CD4-positive, CD25-positive, alpha-beta regulatory T cell (primary cell): Measurements from ENCODE around the gene ROBO2. TPM values are rescaled to one million over a fixed set of nuclear protein-coding genes. Genes with fewer than 3 reads are reported as not detected.
A peak's percentile ranks its signal among the peaks of the same experiment; 100 is the strongest.

ENCODE experiments used
- ATAC-seq, 2 donors: fragments of 150-1000 bp; cut with Tn5 transposase; one replicate each; pipeline ENCODE4 v1.10.0; 2021; ENCODE audit warnings: low read depth in 2 of 2, moderate number of reproducible peaks in 2 of 2, moderate library complexity in 1 of 2
- DNase-seq, 3 donors: peaks; one replicate each; pipeline versions ENCODE4 v3.0.0 to v3.0.0-alpha.2; 2012 to 2022; ENCODE audit warnings: mixed read lengths in 1 of 3
- H3K27ac ChIP-seq: one replicate; pipeline ENCODE4 v1.7.0; 2013; ENCODE audit warnings: mild to moderate bottlenecking, low read length; ENCODE audit not compliant: insufficient read depth, poor library complexity, severe bottlenecking
- H3K27me3 ChIP-seq: one replicate; pipeline ENCODE4 v1.7.0; 2013; ENCODE audit warnings: low read length; ENCODE audit not compliant: control insufficient read depth, insufficient read depth
- H3K36me3 ChIP-seq: one replicate; pipeline ENCODE4 v1.7.0; 2013; ENCODE audit warnings: mild to moderate bottlenecking, low read length, moderate library complexity; ENCODE audit not compliant: control insufficient read depth, insufficient read depth
- H3K4me1 ChIP-seq: 2 replicates; pipeline ENCODE4 v1.7.0; 2013; ENCODE audit warnings: mild to moderate bottlenecking, low read length; ENCODE audit not compliant: insufficient read depth, control insufficient read depth, poor library complexity, severe bottlenecking
- H3K4me3 ChIP-seq: one replicate; pipeline ENCODE4 v1.7.0; 2013; ENCODE audit warnings: low read depth, mild to moderate bottlenecking, low read length, moderate library complexity
- H3K9me3 ChIP-seq, 2 experiments: 1 replicate in 1 of 2; 2 replicates in 1 of 2; pipeline ENCODE4 v1.7.0; 2013; ENCODE audit warnings: low read length in 2 of 2, mild to moderate bottlenecking in 1 of 2, moderate library complexity in 1 of 2; ENCODE audit not compliant: control insufficient read depth in 2 of 2
- H3K27ac Mint-ChIP-seq, 3 donors: one replicate each; pipeline ENCODE4 v1.8.0; 2020 to 2022; ENCODE audit warnings: mild to moderate bottlenecking in 3 of 3, mixed read lengths in 3 of 3, moderate library complexity in 2 of 3
- H3K27me3 Mint-ChIP-seq: one replicate; pipeline ENCODE4 v1.8.0; 2022; ENCODE audit warnings: mild to moderate bottlenecking, mixed read lengths
- H3K36me3 Mint-ChIP-seq: one replicate; pipeline ENCODE4 v1.8.0; 2020; ENCODE audit warnings: mixed read lengths
- H3K4me1 Mint-ChIP-seq, 4 donors: one replicate each; pipeline ENCODE4 v1.8.0; 2020 to 2022; ENCODE audit warnings: mixed read lengths in 4 of 4, mild to moderate bottlenecking in 1 of 4
- H3K4me3 Mint-ChIP-seq, 4 donors: one replicate each; pipeline ENCODE4 v1.8.0; 2020 to 2022; ENCODE audit warnings: mild to moderate bottlenecking in 4 of 4, mixed read lengths in 4 of 4, moderate library complexity in 3 of 4
- H3K9me3 Mint-ChIP-seq, 7 donors: one replicate each; pipeline ENCODE4 v1.8.0; 2020 to 2022; ENCODE audit warnings: mixed read lengths in 7 of 7, mild to moderate bottlenecking in 3 of 7, moderate library complexity in 2 of 7
- polyA plus RNA-seq, 4 donors: library from polyadenylated mRNA; unstranded; fragments of 300-500 nt; fragmentation: Illumina TruSeq; gene quantifications; one replicate each; pipeline ENCODE4 v1.2.3, GENCODE V29; 2021
- total RNA-seq: library from RNA; stranded (reverse); gene quantifications from one replicate; pipeline ENCODE4 v1.2.3, GENCODE V29; 2022

ROBO2 gene
- total and polyA plus RNA-seq, 5 donors from 2014 or later: not detected

DNA sequence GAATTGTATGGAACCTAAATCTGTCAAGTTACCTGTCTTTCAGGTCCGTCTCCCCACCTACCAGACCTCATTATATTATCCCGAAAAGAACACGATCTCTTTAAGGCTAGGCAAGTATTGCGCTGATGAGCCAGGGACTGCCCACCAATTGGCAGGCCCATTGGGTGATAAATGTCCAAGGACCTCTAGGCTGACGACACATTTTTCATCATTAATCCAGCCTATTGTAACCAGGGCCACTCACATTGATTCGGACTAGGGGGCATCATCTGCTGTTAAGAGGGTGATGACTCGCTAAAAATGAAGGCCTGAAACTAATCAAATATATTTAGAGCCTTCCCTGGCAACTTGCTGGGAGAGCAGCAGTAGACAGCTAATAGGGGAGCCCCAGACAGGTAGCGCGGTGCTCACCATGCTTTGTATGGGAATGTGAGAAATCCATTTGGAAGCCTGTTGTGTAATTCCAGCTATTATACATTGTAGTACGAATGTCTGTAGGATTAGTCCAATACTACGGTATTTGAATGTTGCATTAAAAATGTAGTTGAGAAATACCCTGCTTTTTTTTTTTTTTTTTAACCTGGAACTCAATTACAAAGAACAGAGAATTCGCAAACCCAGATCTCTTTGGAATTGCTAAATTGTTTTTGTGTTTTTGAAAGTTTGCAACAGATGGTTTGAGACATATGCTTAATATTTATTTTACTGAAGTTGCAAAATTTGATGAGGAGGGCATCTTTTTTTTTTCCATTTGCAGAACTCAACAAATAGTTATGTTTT is 156.1 kb downstream of the ROBO2 start:
- Mint-ChIP-seq H3K36me3 (no peaks in the 10 kb centered on the region), H3K4me3 (no peak overlapping the region), H3K4me1 (no peaks in the 10 kb centered on the region), H3K27ac (peak overlapping the region in 1 of 3 donors; percentile 40), H3K27me3 (no peaks in the 10 kb centered on the region), H3K9me3 (peaks cover 3 to 10% (median 5%) of the 10 kb centered on the region in 7 donors)
- peaks cover 0 to 2% of the 10 kb centered on the region in 2 experiments for H3K9me3 ChIP-seq
- DNase-seq (no peak), ATAC-seq (no peak)
- no peak overlapping the region for H3K4me3 ChIP-seq
- H3K36me3 ChIP-seq: no peaks in the 10 kb centered on the region
- H3K27ac ChIP-seq: no peak overlapping the region
- H3K4me1 ChIP-seq: no peaks in the 10 kb centered on the region
- H3K27me3 ChIP-seq: no peaks in the 10 kb centered on the region

- H3K9me3 Mint-ChIP-seq: peaks cover 0 to 10% (median 3%) of the 10 kb centered on the region in 7 donors
- ATAC-seq (no peak), DNase-seq (no peak)
- H3K36me3 Mint-ChIP-seq: no peaks in the 10 kb centered on the region
- H3K4me1 Mint-ChIP-seq: no peaks in the 10 kb centered on the region
- Histone ChIP-seq H3K36me3 (no peaks in the 10 kb centered on the region), H3K4me1 (no peaks in the 10 kb centered on the region), H3K4me3 (no peak overlapping the region), H3K27ac (no peak overlapping the region), H3K9me3 (peaks cover 0 to 2% of the 10 kb centered on the region in 2 experiments), H3K27me3 (no peaks in the 10 kb centered on the region)
- H3K27ac Mint-ChIP-seq: no peak overlapping the region
- no peaks in the 10 kb centered on the region for H3K27me3 Mint-ChIP-seq
- H3K4me3 Mint-ChIP-seq: no peak overlapping the region
Observed at GRCh38 chr3:77197408-77197807, 157.5 kb downstream of the ROBO2 start.

DNA sequence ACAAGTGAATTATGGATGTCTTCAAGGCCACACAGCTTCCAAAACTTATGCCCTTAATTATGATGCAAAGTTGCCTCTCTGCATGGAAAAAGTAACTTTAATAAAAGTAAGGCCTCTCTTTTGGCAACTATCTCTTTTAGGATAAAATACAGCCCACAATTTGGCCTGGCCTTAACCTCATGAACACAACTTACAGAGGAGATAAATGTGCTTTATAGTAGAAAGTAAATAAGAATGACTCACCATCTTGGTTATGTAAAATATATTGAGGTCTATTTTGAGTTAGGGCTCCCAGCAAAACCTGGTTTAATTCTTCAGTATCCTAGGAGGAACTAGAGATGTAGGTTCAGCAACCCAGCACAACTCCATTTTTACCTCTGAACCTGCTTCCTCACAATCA is 164.0 kb downstream of the ROBO2 start:
- Mint-ChIP-seq H3K27ac (no peak overlapping the region), H3K4me1 (no peaks in the 10 kb centered on the region), H3K27me3 (no peaks in the 10 kb centered on the region), H3K4me3 (no peak overlapping the region), H3K36me3 (no peaks in the 10 kb centered on the region), H3K9me3 (peaks cover 0 to 7% (median 3%) of the 10 kb centered on the region in 7 donors)
- H3K27ac ChIP-seq: no peak overlapping the region
- no peak for DNase-seq
- no peaks in the 10 kb centered on the region for H3K36me3 ChIP-seq
- no peak overlapping the region for H3K4me3 ChIP-seq
- H3K9me3 ChIP-seq: peaks cover 0 to 8% of the 10 kb centered on the region in 2 experiments
- no peaks in the 10 kb centered on the region for H3K27me3 ChIP-seq
- ATAC-seq: no peak
- no peaks in the 10 kb centered on the region for H3K4me1 ChIP-seq

- H3K27me3 Mint-ChIP-seq: no peaks in the 10 kb centered on the region
- peaks cover 0 to 4% (median 2%) of the 10 kb centered on the region in 7 donors for H3K9me3 Mint-ChIP-seq
- H3K36me3 ChIP-seq: no peaks in the 10 kb centered on the region
- ATAC-seq (no peak), DNase-seq (no peak)
- no peaks in the 10 kb centered on the region for H3K4me1 Mint-ChIP-seq
- no peak overlapping the region for H3K27ac ChIP-seq
- no peaks in the 10 kb centered on the region for H3K27me3 ChIP-seq
- H3K4me3 ChIP-seq: no peak overlapping the region
- H3K4me3 Mint-ChIP-seq: no peak overlapping the region
- H3K4me1 ChIP-seq: no peaks in the 10 kb centered on the region
- no peaks in the 10 kb centered on the region for H3K36me3 Mint-ChIP-seq
- H3K27ac Mint-ChIP-seq: no peak overlapping the region
- peaks cover 3 to 8% of the 10 kb centered on the region in 2 experiments for H3K9me3 ChIP-seq
Observed at GRCh38 chr3:77204788-77205187, 164.9 kb downstream of the ROBO2 start.

- H3K9me3 Mint-ChIP-seq: peaks cover 0 to 5% (median 2%) of the 10 kb centered on the region in 7 donors
- Histone ChIP-seq H3K9me3 (peaks cover 3 to 8% of the 10 kb centered on the region in 2 experiments), H3K4me3 (no peak overlapping the region), H3K4me1 (no peaks in the 10 kb centered on the region), H3K27me3 (no peaks in the 10 kb centered on the region), H3K36me3 (no peaks in the 10 kb centered on the region), H3K27ac (no peak overlapping the region)
- no peaks in the 10 kb centered on the region for H3K36me3 Mint-ChIP-seq
- ATAC-seq (no peak), DNase-seq (no peak)
- no peaks in the 10 kb centered on the region for H3K27me3 Mint-ChIP-seq
- H3K4me3 Mint-ChIP-seq: no peak overlapping the region
- no peaks in the 10 kb centered on the region for H3K4me1 Mint-ChIP-seq
- H3K27ac Mint-ChIP-seq: no peak overlapping the region
Observed at GRCh38 chr3:77207753-77208152, 167.9 kb downstream of the ROBO2 start.

DNA sequence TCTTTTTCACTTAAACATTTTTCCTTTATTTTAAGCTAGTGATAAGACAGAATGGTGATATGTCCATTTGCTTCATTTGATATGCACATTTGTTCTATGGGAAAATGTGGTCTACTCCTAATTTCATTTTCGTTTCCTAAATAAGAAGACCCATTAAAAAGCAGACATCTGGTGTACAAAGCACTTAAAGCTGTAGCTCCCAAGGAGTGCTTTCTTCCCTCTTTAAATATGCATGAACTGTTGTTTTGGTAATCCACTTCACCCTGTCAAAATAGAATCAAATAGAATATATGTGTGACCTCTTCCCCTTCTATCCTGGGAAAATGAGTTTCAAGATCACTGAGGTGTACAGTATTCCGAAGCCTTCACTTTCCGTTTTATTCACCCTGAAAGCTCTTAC is 182.8 kb downstream of the ROBO2 start:
- H3K4me1 Mint-ChIP-seq: no peaks in the 10 kb centered on the region
- Histone ChIP-seq H3K27me3 (no peaks in the 10 kb centered on the region), H3K36me3 (no peaks in the 10 kb centered on the region), H3K9me3 (no peaks in the 10 kb centered on the region), H3K27ac (no peak overlapping the region), H3K4me1 (no peaks in the 10 kb centered on the region), H3K4me3 (no peak overlapping the region)
- no peak overlapping the region for H3K4me3 Mint-ChIP-seq
- no peak for DNase-seq
- ATAC-seq: no peak
- H3K27ac Mint-ChIP-seq: no peak overlapping the region
- no peaks in the 10 kb centered on the region for H3K36me3 Mint-ChIP-seq
- H3K27me3 Mint-ChIP-seq: no peaks in the 10 kb centered on the region
- peaks cover 0 to 11% (median 5%) of the 10 kb centered on the region in 7 donors for H3K9me3 Mint-ChIP-seq

DNA sequence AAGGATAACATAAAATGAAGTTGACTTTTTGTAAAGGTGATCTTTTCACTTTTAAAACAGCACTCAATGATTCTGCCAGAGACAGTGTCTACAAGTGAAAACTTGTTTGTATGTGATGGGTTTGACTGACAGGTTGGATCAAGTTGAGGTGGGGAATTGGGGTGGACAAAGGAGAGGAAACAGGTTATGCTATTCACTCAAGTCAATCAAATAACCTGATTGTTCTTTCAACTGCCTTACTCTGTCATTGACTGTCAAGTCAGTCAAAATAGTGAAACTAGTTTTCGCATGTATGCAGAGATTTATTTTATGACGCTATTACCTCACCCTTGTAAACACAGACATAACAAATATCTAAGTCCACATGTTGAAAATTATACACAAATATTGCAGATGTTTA is 187.7 kb downstream of the ROBO2 start:
- no peaks in the 10 kb centered on the region for H3K27me3 Mint-ChIP-seq
- no peaks in the 10 kb centered on the region for H3K36me3 Mint-ChIP-seq
- ATAC-seq (no peak), DNase-seq (no peak)
- H3K4me3 ChIP-seq: no peak overlapping the region
- no peaks in the 10 kb centered on the region for H3K36me3 ChIP-seq
- no peaks in the 10 kb centered on the region for H3K27me3 ChIP-seq
- no peak overlapping the region for H3K4me3 Mint-ChIP-seq
- H3K9me3 ChIP-seq: no peaks in the 10 kb centered on the region
- H3K27ac ChIP-seq: no peak overlapping the region
- no peaks in the 10 kb centered on the region for H3K4me1 Mint-ChIP-seq
- H3K9me3 Mint-ChIP-seq: peaks cover 0 to 10% (median 6%) of the 10 kb centered on the region in 7 donors
- H3K4me1 ChIP-seq: no peaks in the 10 kb centered on the region
- H3K27ac Mint-ChIP-seq: no peak overlapping the region

DNA sequence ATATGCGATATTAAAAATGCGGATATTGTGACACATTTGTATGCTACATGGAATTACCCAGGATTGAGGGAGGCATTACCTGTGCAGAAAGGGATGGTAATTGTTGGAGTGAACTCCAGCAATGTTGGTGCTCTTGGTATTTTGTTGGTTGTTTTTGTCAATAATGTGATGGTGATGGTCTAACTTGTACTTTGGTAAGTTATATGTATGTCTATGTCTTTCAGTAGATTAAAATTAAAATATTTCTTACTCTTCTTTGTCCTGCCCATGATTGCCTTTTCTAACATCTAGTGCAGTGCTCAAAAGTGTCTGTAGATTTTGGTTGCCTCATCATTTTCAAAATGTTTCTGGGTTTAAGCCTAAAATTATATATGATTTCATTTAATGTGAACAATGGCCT is 192.7 kb downstream of the ROBO2 start:
- no peak overlapping the region for H3K4me3 ChIP-seq
- no peak overlapping the region for H3K27ac ChIP-seq
- no peaks in the 10 kb centered on the region for H3K9me3 ChIP-seq
- H3K27me3 Mint-ChIP-seq: no peaks in the 10 kb centered on the region
- no peaks in the 10 kb centered on the region for H3K4me1 Mint-ChIP-seq
- H3K9me3 Mint-ChIP-seq: peaks cover 0 to 18% (median 6%) of the 10 kb centered on the region in 7 donors
- no peaks in the 10 kb centered on the region for H3K36me3 ChIP-seq
- H3K27me3 ChIP-seq: no peaks in the 10 kb centered on the region
- ATAC-seq (no peak), DNase-seq (no peak)
- no peak overlapping the region for H3K4me3 Mint-ChIP-seq
- no peaks in the 10 kb centered on the region for H3K4me1 ChIP-seq
- H3K27ac Mint-ChIP-seq: no peak overlapping the region
- no peaks in the 10 kb centered on the region for H3K36me3 Mint-ChIP-seq
